ENCODE data around the gene UBALD2.
"Not testable (repeated sequence)": the region's sequence is repeated elsewhere in the genome, so short reads cannot be mapped to it uniquely, and the experiment has no call there.

Gene UBALD2

DNA sequence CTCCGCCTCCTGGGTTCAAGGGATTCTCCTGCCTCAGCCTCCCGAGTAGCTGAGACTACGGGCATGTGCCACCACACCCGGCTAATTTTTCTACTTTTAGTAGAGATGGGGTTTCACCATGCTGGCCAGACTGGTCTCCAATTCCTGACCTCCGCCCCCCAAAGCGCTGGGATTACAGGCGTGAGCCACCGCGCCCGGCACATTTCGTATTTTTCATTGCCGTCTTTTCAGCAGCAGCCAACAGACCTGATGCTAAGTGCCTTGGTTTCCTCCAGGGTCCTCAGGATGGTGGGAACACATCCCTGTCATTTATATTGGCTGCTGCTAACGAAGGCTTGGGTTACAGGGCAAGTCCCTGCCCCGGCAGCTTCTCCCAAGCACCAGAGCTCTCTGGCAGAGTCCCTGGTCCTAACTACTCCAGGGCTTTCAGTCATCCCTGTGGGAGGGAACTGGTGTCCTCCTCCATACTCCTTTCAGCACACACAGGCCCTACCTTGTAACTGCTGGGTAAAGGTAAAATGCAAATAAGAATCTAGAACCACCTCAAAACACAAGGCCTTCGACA, 23.4 kb upstream of the UBALD2 start:
- Histone ChIP-seq H3K9me2 (replicated peaks; ENCODE audit: control insufficient read depth, low read length) (no peaks in the 10 kb centered on the region), H3F3A (ENCODE audit: control insufficient read depth, insufficient read depth) (no peaks in the 10 kb centered on the region), H3K27ac (ENCODE audit: low read depth, low read length) (no peak overlapping the region), H4K20me1 (ENCODE audit: control insufficient read depth, insufficient read depth, low read depth, low read length) (no peaks in the 10 kb centered on the region), H3K4me2 (ENCODE audit: low read length) (no peak overlapping the region), H3K4me1 (ENCODE audit: control insufficient read depth, low read length) (peaks cover 9% of the 10 kb centered on the region), H3K9me3 (ENCODE audit: control insufficient read depth, insufficient read depth, low read length) (no peaks in the 10 kb centered on the region), H3K27me3 (ENCODE audit: control insufficient read depth, low read length) (peaks cover 59% of the 10 kb centered on the region), H3K79me2 (ENCODE audit: control insufficient read depth, low read length) (no peaks in the 10 kb centered on the region), H3K36me3 (ENCODE audit: control insufficient read depth, low read length) (no peaks in the 10 kb centered on the region), H3K4me3 (ENCODE audit: low read length) (no peak overlapping the region)
- TF ChIP-seq EZH2phosphoT487 (IDR thresholded peaks at IDR 0.05; ENCODE audit: borderline replicate concordance, low read length), result no peak

DNA sequence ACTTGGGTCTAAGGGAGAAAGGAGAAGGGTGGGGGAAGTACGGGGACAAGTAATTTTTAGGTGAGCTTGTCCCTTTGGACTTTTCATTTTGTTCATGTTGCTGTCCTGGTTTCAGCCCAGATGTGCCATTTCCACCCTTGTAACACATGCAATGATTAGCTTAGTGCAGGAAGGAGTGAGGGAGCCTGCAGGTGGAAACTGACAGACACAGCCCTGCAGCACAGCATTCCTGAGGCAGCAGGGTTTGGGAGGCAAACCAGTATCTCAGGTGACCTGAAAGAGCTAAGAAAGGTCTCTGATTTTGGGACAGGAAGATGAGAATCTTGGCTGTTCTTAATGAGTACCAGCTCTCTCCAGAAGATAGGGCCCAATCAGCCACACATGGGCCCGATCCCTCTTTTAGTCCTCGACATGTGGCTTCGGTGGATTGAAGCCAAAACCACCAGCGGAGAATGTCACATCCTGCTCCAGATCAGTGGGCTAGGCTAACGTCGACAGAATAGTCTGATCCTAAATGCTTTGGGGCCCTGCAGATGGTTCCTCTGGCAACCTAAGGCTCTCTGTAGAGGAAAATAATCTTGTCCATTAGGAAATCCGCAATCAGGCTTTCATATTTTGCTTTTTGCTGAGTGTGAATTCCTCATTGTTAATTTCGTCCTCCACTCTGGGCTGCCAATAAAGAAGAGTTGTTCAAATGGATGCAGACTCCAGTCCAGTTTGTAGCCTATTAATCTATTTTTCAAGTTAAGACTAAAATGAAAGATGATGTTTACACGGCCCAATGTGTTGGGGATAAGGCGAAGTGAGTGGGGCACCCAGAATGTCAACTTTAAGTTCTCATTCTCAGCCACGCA, 21.1 kb upstream of the UBALD2 start:
- no peak overlapping the region for H3K4me2 ChIP-seq (ENCODE audit: low read length)
- no peak overlapping the region for H3K4me3 ChIP-seq (ENCODE audit: low read length)
- H3K27ac ChIP-seq (ENCODE audit: low read depth, low read length), result no peak overlapping the region
- H4K20me1 ChIP-seq (ENCODE audit: control insufficient read depth, insufficient read depth, low read depth, low read length), result no peaks in the 10 kb centered on the region
- no peak for TF ChIP-seq EZH2phosphoT487 (IDR thresholded peaks at IDR 0.05; ENCODE audit: borderline replicate concordance, low read length)
- TF ChIP-seq, protein P1, sequence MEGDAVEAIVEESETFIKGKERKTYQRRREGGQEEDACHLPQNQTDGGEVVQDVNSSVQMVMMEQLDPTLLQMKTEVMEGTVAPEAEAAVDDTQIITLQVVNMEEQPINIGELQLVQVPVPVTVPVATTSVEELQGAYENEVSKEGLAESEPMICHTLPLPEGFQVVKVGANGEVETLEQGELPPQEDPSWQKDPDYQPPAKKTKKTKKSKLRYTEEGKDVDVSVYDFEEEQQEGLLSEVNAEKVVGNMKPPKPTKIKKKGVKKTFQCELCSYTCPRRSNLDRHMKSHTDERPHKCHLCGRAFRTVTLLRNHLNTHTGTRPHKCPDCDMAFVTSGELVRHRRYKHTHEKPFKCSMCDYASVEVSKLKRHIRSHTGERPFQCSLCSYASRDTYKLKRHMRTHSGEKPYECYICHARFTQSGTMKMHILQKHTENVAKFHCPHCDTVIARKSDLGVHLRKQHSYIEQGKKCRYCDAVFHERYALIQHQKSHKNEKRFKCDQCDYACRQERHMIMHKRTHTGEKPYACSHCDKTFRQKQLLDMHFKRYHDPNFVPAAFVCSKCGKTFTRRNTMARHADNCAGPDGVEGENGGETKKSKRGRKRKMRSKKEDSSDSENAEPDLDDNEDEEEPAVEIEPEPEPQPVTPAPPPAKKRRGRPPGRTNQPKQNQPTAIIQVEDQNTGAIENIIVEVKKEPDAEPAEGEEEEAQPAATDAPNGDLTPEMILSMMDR (IDR thresholded peaks at IDR 0.05; ENCODE audit: low read depth, low read length, poor library complexity, severe bottlenecking), result no peak
- no peaks in the 10 kb centered on the region for H3K36me3 ChIP-seq (ENCODE audit: control insufficient read depth, low read length)
- H3K27me3 ChIP-seq (ENCODE audit: control insufficient read depth, low read length), result peaks cover 44% of the 10 kb centered on the region
- no peaks in the 10 kb centered on the region for H3K79me2 ChIP-seq (ENCODE audit: control insufficient read depth, low read length)
- H3F3A ChIP-seq (ENCODE audit: control insufficient read depth, insufficient read depth), result no peaks in the 10 kb centered on the region
- H3K9me3 ChIP-seq (ENCODE audit: control insufficient read depth, insufficient read depth, low read length), result no peaks in the 10 kb centered on the region
- peaks cover 9% of the 10 kb centered on the region for H3K4me1 ChIP-seq (ENCODE audit: control insufficient read depth, low read length)
- no peaks in the 10 kb centered on the region for H3K9me2 ChIP-seq (replicated peaks; ENCODE audit: control insufficient read depth, low read length)

DNA sequence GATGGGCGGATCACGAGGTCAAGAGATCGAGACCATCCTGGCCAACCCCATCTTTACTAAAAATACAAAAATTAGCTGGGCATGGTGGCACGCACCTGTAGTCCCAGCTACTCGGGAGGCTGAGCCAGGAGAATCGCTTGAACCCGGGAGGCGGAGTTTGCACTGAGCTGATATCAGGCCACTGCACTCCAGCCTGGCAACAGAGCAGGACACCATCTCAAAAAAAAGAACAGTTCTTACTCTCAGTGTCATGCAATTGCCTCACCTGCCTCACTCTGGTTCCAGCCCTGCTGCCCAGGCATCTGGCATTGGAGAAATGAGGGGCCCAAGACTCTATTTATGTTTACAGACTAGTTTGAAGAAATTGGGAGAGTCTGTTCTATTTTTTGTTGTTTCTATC, 20.4 kb upstream of the UBALD2 start:
- H3K9me3 ChIP-seq (ENCODE audit: control insufficient read depth, insufficient read depth, low read length); H3K36me3 ChIP-seq (ENCODE audit: control insufficient read depth, low read length); H4K20me1 ChIP-seq (ENCODE audit: control insufficient read depth, insufficient read depth, low read depth, low read length); H3K4me2 ChIP-seq (ENCODE audit: low read length); H3K4me3 ChIP-seq (ENCODE audit: low read length); H3K4me1 ChIP-seq (ENCODE audit: control insufficient read depth, low read length); H3F3A ChIP-seq (ENCODE audit: control insufficient read depth, insufficient read depth); H3K27ac ChIP-seq (ENCODE audit: low read depth, low read length); H3K79me2 ChIP-seq (ENCODE audit: control insufficient read depth, low read length); H3K9me2 ChIP-seq (replicated peaks; ENCODE audit: control insufficient read depth, low read length): not testable (repeated sequence)
- H3K27me3 ChIP-seq (ENCODE audit: control insufficient read depth, low read length), result peaks cover 40% of the 10 kb centered on the region

DNA sequence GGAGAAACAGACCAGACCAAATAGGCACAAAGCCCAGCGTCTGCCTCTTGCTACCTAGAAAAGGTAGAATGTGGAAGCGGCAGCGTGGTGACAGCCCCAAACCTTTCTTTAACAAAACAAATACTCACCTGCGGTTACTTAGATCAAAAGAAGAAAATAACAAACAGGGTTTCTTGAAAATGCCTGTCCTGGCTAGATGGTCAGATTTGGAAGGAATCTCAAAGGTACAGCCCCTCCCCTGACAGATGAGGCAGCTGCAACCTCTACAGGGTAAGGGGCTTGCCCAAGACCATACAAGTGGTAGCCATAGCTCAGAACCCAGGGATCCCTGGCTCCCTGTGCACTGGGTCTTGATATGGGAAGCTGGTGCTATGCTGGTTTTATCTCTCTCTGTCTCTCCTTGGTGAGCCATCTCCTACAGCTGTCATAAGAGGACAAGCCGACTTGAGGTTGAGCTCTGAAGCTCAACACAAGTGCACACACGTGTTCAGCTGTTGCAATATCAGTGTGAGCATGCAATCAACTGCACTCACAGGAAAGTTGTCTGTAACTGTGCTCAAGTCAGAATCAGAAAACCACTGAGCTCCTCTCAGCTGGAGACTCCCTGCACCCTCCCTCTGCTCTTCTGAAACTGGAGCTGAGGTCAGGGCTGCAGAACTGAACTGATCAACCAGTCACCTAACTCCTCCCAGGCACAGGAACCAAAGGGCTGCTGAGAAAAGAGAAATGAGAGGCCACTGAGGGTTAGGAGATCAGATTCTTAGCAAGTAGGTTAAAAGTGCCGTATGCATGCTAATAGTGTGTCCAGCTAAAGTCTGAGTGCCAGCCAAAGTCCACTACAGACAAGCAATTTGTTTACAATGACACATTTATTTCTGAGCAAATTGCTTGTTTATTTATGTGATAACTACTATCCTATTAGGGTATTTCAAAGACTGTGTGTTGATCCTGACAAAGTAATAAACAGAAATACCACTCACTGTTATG, 18.8 kb upstream of the UBALD2 start:
- no peaks in the 10 kb centered on the region for H3K79me2 ChIP-seq (ENCODE audit: control insufficient read depth, low read length)
- H3K27me3 ChIP-seq (ENCODE audit: control insufficient read depth, low read length), result peaks cover 32% of the 10 kb centered on the region
- peaks cover 5% of the 10 kb centered on the region for H3K4me1 ChIP-seq (ENCODE audit: control insufficient read depth, low read length)
- no peak overlapping the region for H3K27ac ChIP-seq (ENCODE audit: low read depth, low read length)
- no peaks in the 10 kb centered on the region for H4K20me1 ChIP-seq (ENCODE audit: control insufficient read depth, insufficient read depth, low read depth, low read length)
- no peaks in the 10 kb centered on the region for H3K36me3 ChIP-seq (ENCODE audit: control insufficient read depth, low read length)
- H3K9me3 ChIP-seq (ENCODE audit: control insufficient read depth, insufficient read depth, low read length), result no peaks in the 10 kb centered on the region
- H3F3A ChIP-seq (ENCODE audit: control insufficient read depth, insufficient read depth), result no peaks in the 10 kb centered on the region
- TF ChIP-seq, protein P1 (IDR thresholded peaks at IDR 0.05; ENCODE audit: low read depth, low read length, poor library complexity, severe bottlenecking), result no peak
- TF ChIP-seq EZH2phosphoT487 (IDR thresholded peaks at IDR 0.05; ENCODE audit: borderline replicate concordance, low read length), result no peak
- H3K9me2 ChIP-seq (replicated peaks; ENCODE audit: control insufficient read depth, low read length), result no peaks in the 10 kb centered on the region
- no peak overlapping the region for H3K4me2 ChIP-seq (ENCODE audit: low read length)
- H3K4me3 ChIP-seq (ENCODE audit: low read length), result no peak overlapping the region
